HepG2 (cell line): ENCODE measurements around the gene WDR87. TPM values are rescaled to one million over a fixed set of nuclear protein-coding genes. Genes with fewer than 3 reads are reported as not detected.
A peak's percentile ranks its signal among the peaks of the same experiment; 100 is the strongest.

Experiments used
- EED ChIP-seq: sonication (generic); formaldehyde crosslinking; IDR thresholded peaks from 2 replicates; pipeline ENCODE4 v1.5.0; 2020; ENCODE audit warnings: mild to moderate bottlenecking, missing genetic modification reagents
- KDM1A ChIP-seq: IDR thresholded peaks from 2 replicates; pipeline ENCODE4 v1.6.1; 2016; ENCODE audit warnings: missing compliant biosample characterization
- MAFK ChIP-seq, 2 experiments: IDR thresholded peaks in 1 of 2; conservative IDR thresholded peaks in 1 of 2; 2 replicates each; pipeline ENCODE4 v1.6.1; 2011; ENCODE audit warnings: improper control_type of control experiment in 2 of 2, low read length in 2 of 2
- NR1H2 ChIP-seq: sonication (generic); formaldehyde crosslinking; IDR thresholded peaks from 2 replicates; pipeline ENCODE4 v1.8.1; 2022; ENCODE audit warnings: low read depth, missing genetic modification reagents, borderline replicate concordance
- NR2F2 ChIP-seq: IDR thresholded peaks from 2 replicates; pipeline ENCODE4 v1.6.1; 2012; ENCODE audit warnings: low read depth, inconsistent platforms, borderline replicate concordance
- SALL1 ChIP-seq: sonication (generic); formaldehyde crosslinking; IDR thresholded peaks from 2 replicates; pipeline ENCODE4 v1.8.0; 2022; ENCODE audit warnings: mild to moderate bottlenecking, missing genetic modification reagents
- SIN3B ChIP-seq: fragments of 150-350 bp; IDR thresholded peaks from 2 replicates; pipeline ENCODE4 v1.6.1; 2014; ENCODE audit warnings: low read length
- SP4 ChIP-seq: sonication (generic); formaldehyde crosslinking; IDR thresholded peaks from 2 replicates; pipeline ENCODE4 v1.8.1; 2023; ENCODE audit warnings: mild to moderate bottlenecking, missing genetic modification reagents
- TEAD3 ChIP-seq: optimal IDR thresholded peaks from 2 replicates; pipeline ENCODE3; 2016; ENCODE audit warnings: borderline replicate concordance
- ZC3H13 ChIP-seq: sonication (generic); formaldehyde crosslinking; IDR thresholded peaks from 2 replicates; pipeline ENCODE4 v1.8.1; 2023; ENCODE audit warnings: mild to moderate bottlenecking, missing genetic modification reagents, moderate library complexity
- ZFP90 ChIP-seq: sonication (generic); formaldehyde crosslinking; IDR thresholded peaks from 2 replicates; pipeline ENCODE4 v1.8.0; 2022; ENCODE audit warnings: missing genetic modification reagents, mild to moderate bottlenecking, inconsistent platforms, borderline replicate concordance
- ZNF546 ChIP-seq: sonication (generic); formaldehyde crosslinking; conservative IDR thresholded peaks from 2 replicates; pipeline ENCODE4 v1.8.1; 2023; ENCODE audit warnings: mild to moderate bottlenecking, missing genetic modification reagents
- ZNF605 ChIP-seq: sonication (generic); formaldehyde crosslinking; IDR thresholded peaks from 2 replicates; pipeline ENCODE4 v1.8.0; 2022; ENCODE audit warnings: mild to moderate bottlenecking, missing genetic modification reagents
- ZNF674 ChIP-seq: sonication (generic); formaldehyde crosslinking; IDR thresholded peaks from 2 replicates; pipeline ENCODE4 v1.5.0; 2020; ENCODE audit warnings: low read depth, mild to moderate bottlenecking, missing genetic modification reagents
- ZNF678 ChIP-seq: sonication (generic); formaldehyde crosslinking; IDR thresholded peaks from 2 replicates; pipeline ENCODE4 v1.4.0; 2020; ENCODE audit warnings: mild to moderate bottlenecking, missing genetic modification reagents
- polyA plus RNA-seq, 8 experiments: library from polyadenylated mRNA; depleted of rRNA in 3 of 8; stranded (reverse) in 7 of 8; unstranded in 1 of 8; fragments of >200 nt; fragmentation: Illumina TruSeq in 4 of 8; extraction: Trizol in 4 of 8; gene quantifications; 2 replicates each; pipeline versions ENCODE4 v1.2.1 to v1.2.3, GENCODE V29; 2011 to 2016; ENCODE audit warnings: low read depth in 4 of 8, missing spikeins in 1 of 8, mixed read lengths in 1 of 8; ENCODE audit not compliant: insufficient read depth in 1 of 8
- total RNA-seq, 5 experiments: library from RNA; depleted of rRNA; stranded (reverse); fragments of >200 nt; fragmentation: Illumina TruSeq; extraction: Trizol; gene quantifications; 2 replicates each; pipeline ENCODE4 v1.2.3, GENCODE V29; 2016; ENCODE audit warnings: low read depth in 1 of 5
- TF ChIP-seq, protein P1 (sequence below): sonication (generic); formaldehyde crosslinking; IDR thresholded peaks from 2 replicates; pipeline ENCODE4 v1.4.0; 2020; ENCODE audit warnings: missing genetic modification reagents, borderline replicate concordance
- TF ChIP-seq, protein P2 (sequence below): IDR thresholded peaks from 2 replicates; pipeline ENCODE4 v1.6.1; 2016; ENCODE audit warnings: control low read depth
- TF ChIP-seq, protein P3 (sequence below): sonication (generic); formaldehyde crosslinking; IDR thresholded peaks from 2 replicates; pipeline ENCODE4 v1.8.1; 2023; ENCODE audit warnings: mild to moderate bottlenecking, missing genetic modification reagents
- TF ChIP-seq, protein P4 (sequence below): IDR thresholded peaks from 2 replicates; pipeline ENCODE4 v1.6.1; 2016
- TF ChIP-seq, protein P5 (sequence below): sonication (generic); formaldehyde crosslinking; IDR thresholded peaks from 2 replicates; pipeline ENCODE4 v1.4.0; 2020; ENCODE audit warnings: missing genetic modification reagents

WDR87 gene
- total and polyA plus RNA-seq, 2 of the 13 experiments (the other 11 are each of a cell fraction or from before 2014, with no cell fraction given): not detected

DNA sequence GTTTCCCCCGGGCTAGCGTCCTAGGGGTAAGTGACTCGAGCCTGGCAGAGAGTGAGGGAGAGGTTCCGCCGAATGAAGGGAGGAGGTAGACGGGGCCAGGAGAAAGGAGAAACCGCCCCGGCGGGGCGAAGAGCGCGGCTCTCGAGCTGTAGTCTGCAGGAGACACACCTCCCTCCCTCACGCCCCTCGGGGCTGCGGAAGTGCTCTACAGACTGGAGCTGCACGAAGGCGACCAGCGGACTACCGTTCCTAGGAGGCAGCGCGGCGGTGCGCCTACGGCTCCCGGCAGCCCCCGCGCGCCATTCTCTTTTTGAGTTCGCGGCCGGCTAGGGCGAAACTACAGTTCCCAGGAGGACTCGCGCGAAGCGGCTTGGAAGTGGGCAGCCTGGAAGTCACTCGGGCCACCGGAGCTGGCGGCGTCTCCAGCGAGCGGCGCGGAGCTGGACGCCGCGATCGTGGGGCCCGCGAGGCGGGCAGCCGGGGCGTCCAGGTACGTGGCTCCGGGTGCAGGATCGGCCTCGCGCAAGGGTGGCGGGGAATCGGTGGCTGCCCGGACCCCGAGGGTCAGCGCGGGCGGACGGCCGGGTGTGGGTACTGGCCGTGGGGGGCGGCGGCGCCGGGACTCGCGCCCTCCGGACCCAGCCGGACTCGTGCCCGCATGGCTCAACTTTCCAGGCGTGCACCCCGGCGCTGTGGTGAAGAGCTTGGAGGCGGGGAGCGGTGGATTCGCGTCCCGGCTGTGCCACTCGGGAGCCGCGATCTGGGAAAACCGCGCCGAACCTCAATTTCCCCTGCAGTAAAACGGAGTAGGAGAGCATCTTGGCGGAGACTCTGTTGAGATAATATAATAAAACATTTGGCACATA lies 708 bp upstream of the WDR87 start, which contains the start of gene SIPA1L3 (continued):
- TF ChIP-seq, protein P1, sequence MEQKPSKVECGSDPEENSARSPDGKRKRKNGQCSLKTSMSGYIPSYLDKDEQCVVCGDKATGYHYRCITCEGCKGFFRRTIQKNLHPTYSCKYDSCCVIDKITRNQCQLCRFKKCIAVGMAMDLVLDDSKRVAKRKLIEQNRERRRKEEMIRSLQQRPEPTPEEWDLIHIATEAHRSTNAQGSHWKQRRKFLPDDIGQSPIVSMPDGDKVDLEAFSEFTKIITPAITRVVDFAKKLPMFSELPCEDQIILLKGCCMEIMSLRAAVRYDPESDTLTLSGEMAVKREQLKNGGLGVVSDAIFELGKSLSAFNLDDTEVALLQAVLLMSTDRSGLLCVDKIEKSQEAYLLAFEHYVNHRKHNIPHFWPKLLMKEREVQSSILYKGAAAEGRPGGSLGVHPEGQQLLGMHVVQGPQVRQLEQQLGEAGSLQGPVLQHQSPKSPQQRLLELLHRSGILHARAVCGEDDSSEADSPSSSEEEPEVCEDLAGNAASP (CRISPR knock-in tag): no peak
- TF ChIP-seq ZNF674 (CRISPR knock-in tag): no peak
- TF ChIP-seq ZFP90: no peak; the same call in 1 of the 2 replicates
- TF ChIP-seq ZNF605 (CRISPR knock-in tag): peak; percentile 89; the same call in 1 of the 2 replicates
- no peak for TF ChIP-seq NR1H2
- TF ChIP-seq TEAD3 (CRISPR knock-in tag): peak; percentile 54
- no peak for TF ChIP-seq EED (CRISPR knock-in tag)
- no peak for TF ChIP-seq NR2F2
- TF ChIP-seq MAFK (conservative IDR thresholded peaks at IDR 0.05 in 1 of 2, IDR thresholded peaks at IDR 0.05 in 1 of 2; ENCODE audit: low read length in 2 of 2): no peak
- peak; percentile 60; the same call in 1 of the 2 replicates for TF ChIP-seq ZNF678 (CRISPR knock-in tag)
- TF ChIP-seq SP4: peak; percentile 73; the same call in 1 of the 2 replicates
- TF ChIP-seq, protein P2, sequence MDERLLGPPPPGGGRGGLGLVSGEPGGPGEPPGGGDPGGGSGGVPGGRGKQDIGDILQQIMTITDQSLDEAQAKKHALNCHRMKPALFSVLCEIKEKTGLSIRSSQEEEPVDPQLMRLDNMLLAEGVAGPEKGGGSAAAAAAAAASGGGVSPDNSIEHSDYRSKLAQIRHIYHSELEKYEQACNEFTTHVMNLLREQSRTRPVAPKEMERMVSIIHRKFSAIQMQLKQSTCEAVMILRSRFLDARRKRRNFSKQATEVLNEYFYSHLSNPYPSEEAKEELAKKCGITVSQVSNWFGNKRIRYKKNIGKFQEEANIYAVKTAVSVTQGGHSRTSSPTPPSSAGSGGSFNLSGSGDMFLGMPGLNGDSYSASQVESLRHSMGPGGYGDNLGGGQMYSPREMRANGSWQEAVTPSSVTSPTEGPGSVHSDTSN (CRISPR knock-in tag): no peak
- TF ChIP-seq, protein P3, sequence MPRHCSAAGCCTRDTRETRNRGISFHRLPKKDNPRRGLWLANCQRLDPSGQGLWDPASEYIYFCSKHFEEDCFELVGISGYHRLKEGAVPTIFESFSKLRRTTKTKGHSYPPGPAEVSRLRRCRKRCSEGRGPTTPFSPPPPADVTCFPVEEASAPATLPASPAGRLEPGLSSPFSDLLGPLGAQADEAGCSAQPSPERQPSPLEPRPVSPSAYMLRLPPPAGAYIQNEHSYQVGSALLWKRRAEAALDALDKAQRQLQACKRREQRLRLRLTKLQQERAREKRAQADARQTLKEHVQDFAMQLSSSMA: no peak
- peak; percentile 74 for TF ChIP-seq SALL1 (CRISPR knock-in tag)
- no peak; the same call in 1 of the 2 replicates for TF ChIP-seq ZNF546
- TF ChIP-seq, protein P4, sequence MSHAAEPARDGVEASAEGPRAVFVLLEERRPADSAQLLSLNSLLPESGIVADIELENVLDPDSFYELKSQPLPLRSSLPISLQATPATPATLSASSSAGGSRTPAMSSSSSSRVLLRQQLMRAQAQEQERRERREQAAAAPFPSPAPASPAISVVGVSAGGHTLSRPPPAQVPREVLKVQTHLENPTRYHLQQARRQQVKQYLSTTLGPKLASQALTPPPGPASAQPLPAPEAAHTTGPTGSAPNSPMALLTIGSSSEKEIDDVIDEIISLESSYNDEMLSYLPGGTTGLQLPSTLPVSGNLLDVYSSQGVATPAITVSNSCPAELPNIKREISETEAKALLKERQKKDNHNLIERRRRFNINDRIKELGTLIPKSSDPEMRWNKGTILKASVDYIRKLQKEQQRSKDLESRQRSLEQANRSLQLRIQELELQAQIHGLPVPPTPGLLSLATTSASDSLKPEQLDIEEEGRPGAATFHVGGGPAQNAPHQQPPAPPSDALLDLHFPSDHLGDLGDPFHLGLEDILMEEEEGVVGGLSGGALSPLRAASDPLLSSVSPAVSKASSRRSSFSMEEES (CRISPR knock-in tag): no peak
- TF ChIP-seq KDM1A: no peak
- TF ChIP-seq ZC3H13 (CRISPR knock-in tag): 0 out of 2 replicates have a peak, but pooled peaks have one; percentile 76
- TF ChIP-seq SIN3B: no peak
- TF ChIP-seq, protein P5, sequence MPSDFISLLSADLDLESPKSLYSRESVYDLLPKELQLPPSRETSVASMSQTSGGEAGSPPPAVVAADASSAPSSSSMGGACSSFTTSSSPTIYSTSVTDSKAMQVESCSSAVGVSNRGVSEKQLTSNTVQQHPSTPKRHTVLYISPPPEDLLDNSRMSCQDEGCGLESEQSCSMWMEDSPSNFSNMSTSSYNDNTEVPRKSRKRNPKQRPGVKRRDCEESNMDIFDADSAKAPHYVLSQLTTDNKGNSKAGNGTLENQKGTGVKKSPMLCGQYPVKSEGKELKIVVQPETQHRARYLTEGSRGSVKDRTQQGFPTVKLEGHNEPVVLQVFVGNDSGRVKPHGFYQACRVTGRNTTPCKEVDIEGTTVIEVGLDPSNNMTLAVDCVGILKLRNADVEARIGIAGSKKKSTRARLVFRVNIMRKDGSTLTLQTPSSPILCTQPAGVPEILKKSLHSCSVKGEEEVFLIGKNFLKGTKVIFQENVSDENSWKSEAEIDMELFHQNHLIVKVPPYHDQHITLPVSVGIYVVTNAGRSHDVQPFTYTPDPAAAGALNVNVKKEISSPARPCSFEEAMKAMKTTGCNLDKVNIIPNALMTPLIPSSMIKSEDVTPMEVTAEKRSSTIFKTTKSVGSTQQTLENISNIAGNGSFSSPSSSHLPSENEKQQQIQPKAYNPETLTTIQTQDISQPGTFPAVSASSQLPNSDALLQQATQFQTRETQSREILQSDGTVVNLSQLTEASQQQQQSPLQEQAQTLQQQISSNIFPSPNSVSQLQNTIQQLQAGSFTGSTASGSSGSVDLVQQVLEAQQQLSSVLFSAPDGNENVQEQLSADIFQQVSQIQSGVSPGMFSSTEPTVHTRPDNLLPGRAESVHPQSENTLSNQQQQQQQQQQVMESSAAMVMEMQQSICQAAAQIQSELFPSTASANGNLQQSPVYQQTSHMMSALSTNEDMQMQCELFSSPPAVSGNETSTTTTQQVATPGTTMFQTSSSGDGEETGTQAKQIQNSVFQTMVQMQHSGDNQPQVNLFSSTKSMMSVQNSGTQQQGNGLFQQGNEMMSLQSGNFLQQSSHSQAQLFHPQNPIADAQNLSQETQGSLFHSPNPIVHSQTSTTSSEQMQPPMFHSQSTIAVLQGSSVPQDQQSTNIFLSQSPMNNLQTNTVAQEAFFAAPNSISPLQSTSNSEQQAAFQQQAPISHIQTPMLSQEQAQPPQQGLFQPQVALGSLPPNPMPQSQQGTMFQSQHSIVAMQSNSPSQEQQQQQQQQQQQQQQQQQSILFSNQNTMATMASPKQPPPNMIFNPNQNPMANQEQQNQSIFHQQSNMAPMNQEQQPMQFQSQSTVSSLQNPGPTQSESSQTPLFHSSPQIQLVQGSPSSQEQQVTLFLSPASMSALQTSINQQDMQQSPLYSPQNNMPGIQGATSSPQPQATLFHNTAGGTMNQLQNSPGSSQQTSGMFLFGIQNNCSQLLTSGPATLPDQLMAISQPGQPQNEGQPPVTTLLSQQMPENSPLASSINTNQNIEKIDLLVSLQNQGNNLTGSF: no peak
